8988T (cell line): ENCODE measurements around the gene IL10.
"Not testable (repeated sequence)": the region's sequence is repeated elsewhere in the genome, so short reads cannot be mapped to it uniquely, and the experiment has no call there.

ENCODE experiments used
- DNase-seq: peaks from one replicate; pipeline ENCODE4 v3.0.0; 2011

Gene IL10

DNA sequence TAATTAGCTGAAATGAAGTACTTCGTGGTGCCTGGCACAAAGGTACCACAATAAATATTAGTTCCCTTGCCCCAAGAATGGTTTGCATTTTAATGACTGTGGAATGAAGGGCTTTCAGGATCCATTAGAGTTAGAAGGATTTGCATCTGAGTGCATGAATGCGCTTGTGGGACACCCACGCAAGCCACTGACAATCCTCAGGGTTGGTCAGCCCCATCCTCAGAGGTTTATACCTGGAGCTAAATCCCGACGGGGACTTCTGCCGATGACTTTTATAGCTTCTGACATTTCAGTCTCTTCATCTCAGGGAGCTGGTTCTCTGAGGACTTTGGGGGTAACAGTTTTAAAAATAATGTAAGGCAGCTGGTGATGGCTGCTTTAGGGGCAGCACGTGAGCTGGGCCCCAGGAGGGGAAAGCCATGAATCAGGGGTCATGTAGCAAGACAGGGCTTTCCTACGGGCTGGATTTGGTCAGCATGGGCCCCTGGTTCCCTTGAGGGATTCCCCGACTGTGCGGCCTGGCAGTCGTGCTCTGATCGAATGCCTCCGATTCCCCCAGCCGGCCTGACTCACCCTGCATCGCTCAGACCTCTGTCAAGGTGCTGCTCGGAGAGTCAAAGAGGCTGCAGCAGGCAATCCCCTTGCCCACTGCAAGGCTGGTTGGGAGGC, 20.8 kb upstream of the IL10 start:
- DNase-seq, result no peak

GRCh38 chr1:206790502-206791250, 18.4 kb upstream of the IL10 start:
- no peak for DNase-seq

DNA sequence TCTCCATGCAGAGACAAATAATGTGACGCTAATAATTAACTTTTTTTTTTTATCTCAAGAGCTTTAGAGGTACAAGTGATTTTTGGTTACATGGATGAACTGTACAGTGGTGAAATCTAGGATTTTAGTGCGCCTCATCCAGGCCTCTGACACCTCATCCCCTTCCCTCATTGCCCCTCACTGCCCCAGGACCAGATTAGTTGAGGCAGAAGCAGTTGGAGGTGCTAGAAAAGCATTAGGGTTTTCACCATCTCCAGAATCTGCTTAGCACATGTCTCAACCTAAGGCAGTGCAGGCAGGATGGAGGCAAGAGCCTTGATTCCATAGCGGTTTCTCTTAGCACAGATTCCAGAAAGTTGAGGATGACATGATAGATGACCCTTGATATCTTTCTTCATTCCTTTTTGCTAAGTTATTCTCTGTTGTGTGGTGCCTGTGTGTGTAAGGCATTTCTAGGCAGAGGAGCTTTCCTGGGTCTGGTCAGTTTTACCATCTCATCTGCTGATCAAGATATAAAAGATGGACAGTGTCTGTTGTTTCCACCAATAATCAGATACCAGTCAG, 16.3 kb upstream of the IL10 start:
- no peak for DNase-seq

DNA sequence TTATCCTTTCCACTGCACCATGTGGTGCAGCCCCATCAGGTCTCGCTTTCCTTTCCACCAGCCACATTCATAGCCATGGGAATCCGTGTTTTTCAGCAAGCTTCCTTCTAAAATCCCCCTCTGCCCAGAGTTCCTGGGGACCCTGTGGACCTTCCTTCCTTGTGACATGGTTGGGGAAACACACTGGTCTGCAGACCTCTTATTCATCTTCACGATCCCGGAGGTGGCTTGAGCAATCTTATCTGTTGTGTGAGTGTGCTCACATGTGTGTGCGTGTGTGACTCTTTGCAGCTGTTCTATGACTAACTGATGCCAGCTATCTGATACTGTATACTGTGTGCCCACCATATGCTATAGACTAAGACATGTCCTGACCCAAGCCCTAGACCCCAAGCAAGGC, 15.6 kb upstream of the IL10 start:
- DNase-seq, result no peak

DNA sequence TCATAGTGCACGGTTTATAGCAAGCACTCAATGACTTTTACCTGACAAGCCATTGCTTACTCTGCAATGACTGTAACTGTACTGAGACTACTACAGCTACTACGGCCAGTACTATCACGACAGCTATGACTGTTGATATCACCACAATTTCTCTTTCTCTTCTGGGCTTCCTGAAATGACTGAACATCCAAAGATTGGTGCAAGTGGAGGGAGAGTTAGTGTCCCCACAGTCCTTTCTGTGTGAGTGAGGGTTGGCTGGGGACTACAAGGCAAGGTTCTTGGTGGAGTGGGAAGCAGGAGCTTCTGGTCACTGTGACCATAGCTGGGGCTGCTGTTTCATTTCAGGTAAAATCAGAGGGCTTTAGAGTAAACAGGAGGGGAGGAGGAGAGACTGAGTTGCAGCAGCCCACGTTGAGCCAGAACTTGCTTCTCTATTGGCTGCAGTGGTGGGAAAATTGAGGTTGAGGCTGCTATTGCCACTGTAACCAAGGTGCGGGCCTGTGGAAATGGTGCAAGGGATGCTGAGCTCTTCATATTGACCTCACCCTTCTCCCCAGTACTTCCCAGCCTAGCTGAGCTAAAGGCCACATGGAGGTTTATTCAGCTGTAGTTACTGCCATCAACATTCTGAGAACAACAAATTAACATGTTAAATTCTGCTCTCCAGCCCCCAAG, 14.1 kb upstream of the IL10 start:
- no peak for DNase-seq

- no peak for DNase-seq
Observed at GRCh38 chr1:206785182-206785765, 13.0 kb upstream of the IL10 start.

GRCh38 chr1:206784471-206784903, 12.2 kb upstream of the IL10 start:
- DNase-seq, result no peak

DNA sequence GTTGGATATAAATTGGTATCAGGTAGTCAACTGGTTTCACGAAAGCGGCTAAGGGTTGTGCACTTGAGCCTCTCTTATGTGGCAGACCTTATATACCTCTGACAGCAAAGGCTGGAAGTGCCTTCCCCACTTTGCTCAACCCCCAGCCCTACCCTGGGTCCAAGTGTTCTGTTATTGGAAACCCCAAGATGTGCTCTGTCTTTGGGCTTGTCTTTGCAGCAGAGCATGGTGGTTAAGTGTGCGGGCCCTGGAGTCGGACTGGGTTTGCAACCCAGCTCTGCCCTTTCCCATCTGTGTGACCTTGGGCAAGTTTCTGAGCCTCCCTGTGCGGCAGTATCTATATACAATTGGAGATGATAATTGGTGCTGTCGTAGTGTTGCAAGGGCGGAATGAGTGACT, 11.2 kb upstream of the IL10 start:
- DNase-seq, result no peak

- no peak for DNase-seq
Observed at GRCh38 chr1:206782448-206782847, 10.2 kb upstream of the IL10 start.

DNA sequence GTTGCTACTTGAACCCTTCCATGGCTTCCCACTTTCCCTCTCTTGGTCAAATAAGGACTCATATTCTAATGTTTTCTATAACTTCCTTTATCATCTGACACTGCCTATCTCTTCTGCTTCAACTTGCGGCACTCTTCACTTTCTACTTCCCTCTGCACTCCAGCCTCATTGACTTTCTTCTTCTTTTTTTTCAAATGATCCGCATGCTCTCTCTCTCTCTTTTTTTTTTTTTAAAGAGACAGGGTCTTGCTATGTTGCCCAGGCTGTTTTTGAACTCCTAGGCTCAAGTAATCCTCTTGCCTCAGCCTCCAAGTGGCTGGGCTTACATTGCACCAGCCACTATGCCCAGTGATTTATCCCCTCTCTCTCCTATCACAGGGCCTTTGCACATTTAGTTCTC, 7.3 kb upstream of the IL10 start:
- DNase-seq, result no peak

GRCh38 chr1:206778911-206779310, 6.6 kb upstream of the IL10 start:
- DNase-seq, result not testable (repeated sequence)

- no peak for DNase-seq
Observed at GRCh38 chr1:206778031-206778430, 5.7 kb upstream of the IL10 start.

DNA sequence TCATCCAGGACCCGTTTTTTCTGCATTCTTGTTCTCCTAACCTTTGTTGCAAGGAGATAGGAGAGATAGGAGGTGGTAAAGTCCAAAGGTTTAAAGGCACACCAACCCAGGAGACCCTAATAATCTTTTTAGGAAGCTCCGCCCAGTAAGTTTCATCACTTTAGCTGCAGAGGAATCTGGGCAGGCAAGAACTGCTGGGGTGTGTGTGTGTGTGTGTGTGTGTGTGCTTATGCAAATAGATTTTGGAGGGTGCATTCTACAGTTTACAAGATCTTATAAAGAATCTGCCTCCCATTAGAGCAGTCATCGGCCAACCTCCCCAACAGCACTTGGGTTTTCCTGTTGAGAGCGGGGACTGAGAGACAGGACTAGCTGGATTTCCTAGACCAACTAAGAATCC, 3.9 kb upstream of the IL10 start:
- DNase-seq, result no peak

DNA sequence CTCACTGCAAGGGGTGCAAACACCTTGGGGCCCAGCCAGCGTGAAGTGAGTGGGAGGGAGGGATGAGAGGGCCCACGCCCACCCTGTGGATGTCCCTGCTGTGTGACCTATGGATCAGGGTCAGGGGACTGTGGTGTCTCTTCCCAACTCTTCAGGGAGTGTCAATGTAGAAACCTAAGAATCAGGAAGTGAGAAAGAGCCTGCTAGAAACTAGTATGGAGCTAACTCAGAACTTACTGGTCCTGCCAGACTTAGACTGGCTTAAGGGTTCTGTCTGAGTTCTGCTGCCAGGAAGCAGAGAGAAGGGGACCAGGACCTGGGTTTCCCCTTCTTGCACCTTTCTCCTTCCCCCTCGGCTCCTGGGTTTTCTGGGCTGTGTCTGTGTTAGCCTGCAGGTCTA, 1.8 kb upstream of the IL10 start:
- DNase-seq, result no peak

DNA sequence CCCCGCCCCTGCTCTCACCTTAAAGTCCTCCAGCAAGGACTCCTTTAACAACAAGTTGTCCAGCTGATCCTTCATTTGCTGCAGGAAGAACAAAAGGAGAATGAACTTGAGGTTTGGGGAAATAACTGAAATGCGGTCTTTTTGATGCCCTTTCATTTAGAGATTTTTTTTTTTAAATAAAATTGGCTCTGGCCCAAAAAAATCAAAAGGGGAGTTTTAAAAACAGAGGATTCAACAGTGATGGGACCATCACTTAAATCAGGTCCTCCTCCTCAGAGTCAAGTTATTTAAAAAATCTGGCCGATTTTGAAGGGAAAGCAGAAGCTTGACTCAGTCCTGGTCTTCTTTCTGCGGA, 979 bp downstream of the IL10 start:
- DNase-seq, result no peak

DNA sequence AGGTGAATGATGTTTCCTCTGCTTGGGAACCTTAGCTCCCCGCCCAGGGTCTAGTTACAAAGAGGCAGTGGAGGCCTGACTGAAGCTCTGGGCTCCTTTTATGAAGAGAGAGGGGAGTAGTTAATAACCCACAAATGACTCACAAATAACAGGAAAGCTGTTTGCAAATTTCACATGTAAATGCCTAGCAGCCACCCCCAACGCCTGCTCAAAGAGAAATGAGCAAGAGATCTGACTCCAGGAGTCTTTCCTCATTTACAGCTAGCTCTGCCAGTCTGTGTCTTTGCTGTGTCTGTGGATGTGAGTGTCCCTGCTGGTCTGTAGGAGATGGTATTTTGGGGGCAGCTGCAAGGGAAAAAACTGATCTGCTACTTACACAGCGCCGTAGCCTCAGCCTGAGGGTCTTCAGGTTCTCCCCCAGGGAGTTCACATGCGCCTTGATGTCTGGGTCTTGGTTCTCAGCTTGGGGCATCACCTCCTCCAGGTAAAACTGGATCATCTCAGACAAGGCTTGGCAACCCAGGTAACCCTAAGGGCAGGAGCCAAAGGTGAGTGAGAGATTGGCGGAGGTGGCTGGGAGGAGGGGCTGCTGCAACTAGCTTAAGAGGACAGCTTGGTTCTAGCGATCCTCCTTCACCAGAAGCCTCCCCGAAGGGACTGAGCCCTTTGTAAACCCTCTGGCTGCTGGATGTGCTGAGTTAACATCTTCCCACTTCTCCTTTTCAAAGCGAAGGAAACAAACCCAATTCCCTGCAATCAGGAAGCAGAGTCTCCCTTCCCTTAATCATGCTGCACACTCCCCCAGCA, 1.6 kb downstream of the IL10 start, which contains the start of gene IL19:
TSS of gene IL19 (plus strand) at position 243 of the 807 bp plus-strand sequence. CDS start 65,890 bp downstream, outside the sequence.
- no peak for DNase-seq

DNA sequence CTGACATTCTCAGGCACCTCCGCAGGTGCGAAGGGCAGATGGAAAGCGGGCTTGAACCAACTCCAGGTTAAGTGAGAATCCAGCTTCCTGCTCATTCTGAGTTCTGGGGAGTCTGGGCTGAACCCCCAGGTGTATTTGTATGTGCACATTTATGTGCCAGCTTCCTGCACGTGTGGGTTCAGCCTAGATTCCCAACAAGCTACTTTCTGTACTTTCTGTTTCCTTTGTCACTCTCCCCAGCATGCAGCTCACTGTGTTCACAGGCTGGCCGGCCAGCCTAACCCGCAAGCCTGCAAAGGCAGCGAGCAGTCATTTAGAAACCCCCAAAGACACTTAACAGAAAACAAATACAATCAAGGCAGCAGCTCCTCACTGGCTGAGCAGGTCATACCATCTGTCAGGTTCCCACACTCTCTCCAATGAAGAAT, 3.0 kb downstream of the IL10 start:
- no peak for DNase-seq

- DNase-seq, result no peak
Observed at GRCh38 chr1:206768472-206769303, 3.6 kb downstream of the IL10 start.

GRCh38 chr1:206766251-206766856, 5.9 kb downstream of the IL10 start:
- no peak for DNase-seq

DNA sequence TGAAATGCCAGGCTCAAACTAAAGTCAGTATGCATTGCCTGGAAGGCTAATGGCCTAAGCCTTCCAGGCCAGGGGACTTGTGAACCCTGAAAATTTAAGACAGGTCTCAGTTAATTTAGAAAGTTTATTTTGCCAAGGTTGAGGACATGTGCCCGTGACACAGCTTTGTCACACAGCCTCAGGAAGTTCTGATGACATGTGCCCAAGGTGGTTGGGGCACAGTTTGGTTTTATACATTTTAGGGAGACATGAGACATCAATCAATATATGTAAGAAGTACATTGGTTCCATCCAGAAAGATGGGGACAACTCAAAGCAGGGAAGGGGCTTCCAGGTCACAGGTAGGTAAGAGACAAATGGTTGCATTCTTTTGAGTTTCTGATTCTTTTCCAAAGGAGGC, 6.5 kb downstream of the IL10 start:
- DNase-seq, result not testable (repeated sequence)
